Neural cell (in vitro differentiated cells): ENCODE data around the gene UBN1. TPM values are rescaled to one million over a fixed set of nuclear protein-coding genes. Genes with fewer than 3 reads are reported as not detected.

ENCODE experiments used
- H2AFZ ChIP-seq: fragments of 200-600, 300-800 bp; sonication (generic), shearing (Covaris generic); 2 replicates; pipeline ENCODE4 v1.6.0; 2014; ENCODE audit warnings: low read depth, mild to moderate bottlenecking, antibody characterized with exemption, low read length, moderate library complexity
- H3F3A ChIP-seq: fragments of 200-600 bp; shearing (Covaris generic); 2 replicates; pipeline ENCODE4 v1.6.1; 2016; ENCODE audit warnings: mild to moderate bottlenecking, moderate library complexity, mixed read lengths, antibody characterized with exemption, low read length; ENCODE audit not compliant: insufficient read depth, poor library complexity, severe bottlenecking
- H3K27ac ChIP-seq: fragments of 200-600, 300-800 bp; sonication (generic), shearing (Covaris generic); 2 replicates; pipeline ENCODE4 v1.5.1; 2014; ENCODE audit warnings: mild to moderate bottlenecking, low read length, moderate library complexity
- H3K27me3 ChIP-seq: fragments of 300-800, 200-600 bp; sonication (generic), shearing (Covaris generic); 2 replicates; pipeline ENCODE4 v1.6.0; 2014; ENCODE audit warnings: mild to moderate bottlenecking, low read depth, low read length, moderate library complexity; ENCODE audit not compliant: insufficient read depth
- H3K36me3 ChIP-seq: fragments of 300-800, 200-600 bp; sonication (generic), shearing (Covaris generic); 2 replicates; pipeline ENCODE4 v1.5.1; 2014; ENCODE audit warnings: mild to moderate bottlenecking, antibody characterized with exemption, low read length, moderate library complexity; ENCODE audit not compliant: insufficient read depth
- H3K4me2 ChIP-seq: fragments of 300-800, 200-600 bp; sonication (generic), shearing (Covaris generic); 2 replicates; pipeline ENCODE4 v1.6.0; 2014; ENCODE audit warnings: mild to moderate bottlenecking, low read length
- H3K4me3 ChIP-seq: fragments of 300-800, 200-600 bp; sonication (generic), shearing (Covaris generic); 2 replicates; pipeline ENCODE4 v1.5.1; 2014; ENCODE audit warnings: mild to moderate bottlenecking, low read length, moderate library complexity
- H3K79me2 ChIP-seq: fragments of 200-600 bp; shearing (Covaris generic); replicated peaks from 2 replicates; pipeline ENCODE4 v1.6.0; 2014; ENCODE audit warnings: mild to moderate bottlenecking, low read length, moderate library complexity; ENCODE audit not compliant: insufficient read depth
- H3K9ac ChIP-seq: fragments of 300-800, 200-600 bp; sonication (generic), shearing (Covaris generic); 2 replicates; pipeline ENCODE4 v1.6.1; 2016; ENCODE audit warnings: mild to moderate bottlenecking, low read length, mixed read lengths
- H3K9me2 ChIP-seq: fragments of 200-600 bp; shearing (Covaris generic); 2 replicates; pipeline ENCODE4 v1.6.1; 2016; ENCODE audit warnings: mild to moderate bottlenecking, low read length, mixed read lengths; ENCODE audit not compliant: insufficient read depth
- H3K9me3 ChIP-seq: fragments of 200-600, 300-800 bp; sonication (generic), shearing (Covaris generic); 2 replicates; pipeline ENCODE4 v1.6.1; 2016; ENCODE audit warnings: mild to moderate bottlenecking, mixed run types, low read length, moderate library complexity, mixed read lengths
- H4K20me1 ChIP-seq: fragments of 200-600 bp; shearing (Covaris generic); 2 replicates; pipeline ENCODE4 v1.6.1; 2016; ENCODE audit warnings: mild to moderate bottlenecking, mixed run types; ENCODE audit not compliant: insufficient read depth
- EP300 ChIP-seq: fragments of 450-650 bp; conservative IDR thresholded peaks from 2 replicates; pipeline ENCODE4 v1.6.1; 2014; ENCODE audit warnings: antibody characterized with exemption, mild to moderate bottlenecking, moderate library complexity; ENCODE audit not compliant: poor library complexity, severe bottlenecking
- EZH2 ChIP-seq: fragments of 200-600, 300-800 bp; shearing (Covaris generic), sonication (generic); IDR thresholded peaks from 2 replicates; pipeline ENCODE4 v1.6.1; 2014; ENCODE audit warnings: antibody characterized with exemption, low read length, borderline replicate concordance, mild to moderate bottlenecking; ENCODE audit not compliant: insufficient read depth, poor library complexity, severe bottlenecking
- MXI1 ChIP-seq: fragments of 450-650 bp; conservative IDR thresholded peaks from 2 replicates; pipeline ENCODE4 v1.6.1; 2014; ENCODE audit warnings: antibody characterized with exemption, mild to moderate bottlenecking; ENCODE audit not compliant: poor library complexity, severe bottlenecking
- POLR2AphosphoS5 ChIP-seq: IDR thresholded peaks from 2 replicates; pipeline ENCODE4 v1.6.1; 2012
- RAD21 ChIP-seq: fragments of 450-650 bp; conservative IDR thresholded peaks from 2 replicates; pipeline ENCODE4 v1.6.1; 2014; ENCODE audit warnings: antibody characterized with exemption, mild to moderate bottlenecking, moderate library complexity
- REST ChIP-seq: IDR thresholded peaks from 2 replicates; pipeline ENCODE4 v1.6.1; 2012; ENCODE audit warnings: borderline replicate concordance
- SMC3 ChIP-seq: fragments of 450-650 bp; conservative IDR thresholded peaks from 2 replicates; pipeline ENCODE4 v1.6.1; 2014; ENCODE audit warnings: antibody characterized with exemption, mild to moderate bottlenecking, moderate library complexity; ENCODE audit not compliant: poor library complexity
- TAF1 ChIP-seq: IDR thresholded peaks from 2 replicates; pipeline ENCODE4 v1.6.1; 2012; ENCODE audit warnings: low read depth
- polyA plus RNA-seq: library from polyadenylated mRNA; depleted of rRNA; stranded (reverse); fragments of >200 nt; gene quantifications from 2 replicates; pipeline ENCODE4 v1.2.3, GENCODE V29; 2014
- TF ChIP-seq, protein P1 (sequence below): fragments of 450-650 bp; IDR thresholded peaks from 2 replicates; pipeline ENCODE4 v1.5.1; 2014; ENCODE audit warnings: antibody characterized with exemption, mild to moderate bottlenecking, moderate library complexity; ENCODE audit not compliant: poor library complexity, severe bottlenecking

The UBN1 gene
- polyA plus RNA-seq, 1 donor from 2014 or later = 17.1 TPM

DNA sequence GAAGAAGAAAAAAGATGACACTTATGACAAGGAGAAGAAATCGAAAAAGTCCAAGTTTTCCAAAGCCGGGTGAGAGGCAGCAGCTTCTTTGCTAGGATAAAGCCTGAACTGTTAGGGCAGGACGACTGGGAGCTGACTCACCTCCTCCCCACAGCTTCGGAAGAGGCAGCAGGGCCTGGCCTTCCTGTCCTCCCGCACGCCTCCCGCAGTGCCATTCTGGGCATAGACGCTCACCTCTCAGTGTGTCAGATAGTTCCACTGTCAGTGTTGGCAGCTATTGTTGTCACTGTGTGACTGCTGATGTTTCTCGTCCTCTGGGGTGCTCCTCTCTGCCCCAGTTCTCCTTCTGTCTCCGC, 12.6 kb downstream of the UBN1 start:
- TF ChIP-seq SMC3 = no peak
- TF ChIP-seq EZH2 = no peak
- TF ChIP-seq TAF1 = no peak
- TF ChIP-seq POLR2AphosphoS5 = no peak
- no peak for TF ChIP-seq MXI1
- TF ChIP-seq, protein P1, sequence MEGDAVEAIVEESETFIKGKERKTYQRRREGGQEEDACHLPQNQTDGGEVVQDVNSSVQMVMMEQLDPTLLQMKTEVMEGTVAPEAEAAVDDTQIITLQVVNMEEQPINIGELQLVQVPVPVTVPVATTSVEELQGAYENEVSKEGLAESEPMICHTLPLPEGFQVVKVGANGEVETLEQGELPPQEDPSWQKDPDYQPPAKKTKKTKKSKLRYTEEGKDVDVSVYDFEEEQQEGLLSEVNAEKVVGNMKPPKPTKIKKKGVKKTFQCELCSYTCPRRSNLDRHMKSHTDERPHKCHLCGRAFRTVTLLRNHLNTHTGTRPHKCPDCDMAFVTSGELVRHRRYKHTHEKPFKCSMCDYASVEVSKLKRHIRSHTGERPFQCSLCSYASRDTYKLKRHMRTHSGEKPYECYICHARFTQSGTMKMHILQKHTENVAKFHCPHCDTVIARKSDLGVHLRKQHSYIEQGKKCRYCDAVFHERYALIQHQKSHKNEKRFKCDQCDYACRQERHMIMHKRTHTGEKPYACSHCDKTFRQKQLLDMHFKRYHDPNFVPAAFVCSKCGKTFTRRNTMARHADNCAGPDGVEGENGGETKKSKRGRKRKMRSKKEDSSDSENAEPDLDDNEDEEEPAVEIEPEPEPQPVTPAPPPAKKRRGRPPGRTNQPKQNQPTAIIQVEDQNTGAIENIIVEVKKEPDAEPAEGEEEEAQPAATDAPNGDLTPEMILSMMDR = no peak
- no peak for TF ChIP-seq RAD21
- TF ChIP-seq REST = no peak
- TF ChIP-seq EP300 = no peak
- Histone ChIP-seq H3K27me3 (no peaks in the 10 kb centered on the region), H3K36me3 (peaks cover 12% of the 10 kb centered on the region), H3K79me2 (peaks cover 13% of the 10 kb centered on the region), H3K4me2 (no peak overlapping the region), H3K9me3 (no peaks in the 10 kb centered on the region), H3K9me2 (no peaks in the 10 kb centered on the region), H3K9ac (no peak overlapping the region), H3K27ac (no peak overlapping the region), H4K20me1 (no peaks in the 10 kb centered on the region), H3K4me3 (no peak overlapping the region), H2AFZ (no peak overlapping the region), H3F3A (no peaks in the 10 kb centered on the region)

- no peak overlapping the region for H3K27ac ChIP-seq
- no peak overlapping the region for H3K9ac ChIP-seq
- H3K79me2 ChIP-seq = peaks cover 18% of the 10 kb centered on the region
- H3K9me2 ChIP-seq = no peaks in the 10 kb centered on the region
- no peaks in the 10 kb centered on the region for H3K27me3 ChIP-seq
- H3K4me3 ChIP-seq = no peak overlapping the region
- no peaks in the 10 kb centered on the region for H4K20me1 ChIP-seq
- H3K36me3 ChIP-seq = peaks cover 12% of the 10 kb centered on the region
- no peak overlapping the region for H2AFZ ChIP-seq
- no peak for TF ChIP-seq RAD21
- no peak for TF ChIP-seq POLR2AphosphoS5
- TF ChIP-seq SMC3 = no peak
- no peak for TF ChIP-seq MXI1
- TF ChIP-seq REST = no peak
- no peak for TF ChIP-seq EZH2
- H3F3A ChIP-seq = no peaks in the 10 kb centered on the region
- no peaks in the 10 kb centered on the region for H3K9me3 ChIP-seq
- H3K4me2 ChIP-seq = no peak overlapping the region
These were observed 13.6 kb downstream of the UBN1 start for GRCh38 chr16:4860727-4861342.
